GM20431 (cell line): Measurements from ENCODE around the gene FZD7.

Experiments
- in situ Hi-C: fragments of 300-500 bp; cut with MseI, MboI; formaldehyde crosslinking; loops from one replicate; pipeline ENCODE4 v1.15.0; 2020; ENCODE audit warnings: low sequenced_read_pairs; ENCODE audit not compliant: unreplicated experiment

Gene FZD7

GRCh38 chr2:202009019-202009481 lies 24.6 kb upstream of the FZD7 start:
- in situ Hi-C loops: no loop called here

GRCh38 chr2:202009581-202009980 lies 24.1 kb upstream of the FZD7 start:
- in situ Hi-C loops: no loop called here

GRCh38 chr2:202014318-202014717 lies 19.3 kb upstream of the FZD7 start:
- in situ Hi-C loops: no loop called here

GRCh38 chr2:202014759-202015211 lies 18.9 kb upstream of the FZD7 start:
- in situ Hi-C loops: no loop called here

GRCh38 chr2:202015471-202015870 lies 18.2 kb upstream of the FZD7 start:
- in situ Hi-C loops: no loop called here

GRCh38 chr2:202016579-202017227 lies 17.0 kb upstream of the FZD7 start:
- in situ Hi-C loops: no loop called here

- in situ Hi-C loops: no loop called here
Measured at GRCh38 chr2:202017940-202018339, 15.7 kb upstream of the FZD7 start.

GRCh38 chr2:202018950-202019349 lies 14.7 kb upstream of the FZD7 start:
- in situ Hi-C loops: no loop called here

GRCh38 chr2:202019689-202020450 lies 13.8 kb upstream of the FZD7 start:
- in situ Hi-C loops: no loop called here

GRCh38 chr2:202022755-202023154 lies 10.9 kb upstream of the FZD7 start:
- in situ Hi-C loops: no loop called here

GRCh38 chr2:202023198-202023903 lies 10.3 kb upstream of the FZD7 start:
- in situ Hi-C loops: no loop called here

GRCh38 chr2:202023904-202024266 lies 9.8 kb upstream of the FZD7 start:
- in situ Hi-C loops: no loop called here

GRCh38 chr2:202024871-202025270 lies 8.8 kb upstream of the FZD7 start:
- in situ Hi-C loops: no loop called here

GRCh38 chr2:202025816-202026215 lies 7.8 kb upstream of the FZD7 start:
- in situ Hi-C loops: no loop called here

GRCh38 chr2:202026507-202026906 lies 7.1 kb upstream of the FZD7 start:
- in situ Hi-C loops: no loop called here

- in situ Hi-C loops: no loop called here
Measured at GRCh38 chr2:202030691-202031090, 3.0 kb upstream of the FZD7 start.

- in situ Hi-C loops: no loop called here
Measured at GRCh38 chr2:202031246-202031951, 2.3 kb upstream of the FZD7 start.

GRCh38 chr2:202032846-202033316 lies 774 bp upstream of the FZD7 start:
- in situ Hi-C loops: no loop called here

GRCh38 chr2:202034249-202035088 lies 814 bp downstream of the FZD7 start:
- in situ Hi-C loops: no loop called here
